HepG2 (cell line): ENCODE results near the gene TUBGCP6. TPM values are rescaled to one million over a fixed set of nuclear protein-coding genes. Genes with fewer than 3 reads are reported as not detected.

ENCODE experiments used
- ATAC-seq: fragments of 200-7000 bp; cut with Tn5 transposase; 3 replicates; pipeline ENCODE4 v1.9.1; 2020; ENCODE audit warnings: mild to moderate bottlenecking, moderate library complexity
- BruUV-seq: library from RNA; stranded (reverse); fragments of 400-500 nt; replicated peaks from 2 replicates; lab custom pipeline; 2021; lab: Mats Ljungman, UMichigan
- CTCF ChIA-PET: fragments of 300-600 bp; formaldehyde crosslinking; extraction: SDS; loops from one replicate; lab custom pipeline; 2021; ENCODE audit warnings: low total read pairs, inconsistent platforms, low intra/inter-chr PET ratio; lab: Yijun Ruan, JAX
- POLR2A ChIA-PET: fragments of 350-600 bp; sonication (Branson Sonifier 250); formaldehyde crosslinking; loops from one replicate; lab custom pipeline; 2020; ENCODE audit warnings: antibody characterized with exemption, inconsistent platforms; lab: Yijun Ruan, JAX
- DNase-seq: peaks from one replicate; pipeline ENCODE4 v3.0.0-alpha.2; 2015; ENCODE audit warnings: low spot score
- FAIRE-seq: peaks from 3 replicates; lab custom pipeline; 2011; peaks lifted over from hg19 to GRCh38; lab: Jason Lieb, UNC
- H2AFZ ChIP-seq: one replicate; pipeline ENCODE4 v1.6.1; 2011; ENCODE audit warnings: low read length, inconsistent platforms
- H3K27ac ChIP-seq: fragments of 300-600 bp; 3 replicates; pipeline ENCODE4 v1.8.0; 2011; ENCODE audit warnings: mixed run types, mild to moderate bottlenecking, mixed read lengths, low read length, inconsistent platforms; ENCODE audit not compliant: insufficient read depth; ENCODE audit errors: extremely low read length
- H3K27me3 ChIP-seq, 2 experiments: fragments of 200-600 bp in 1 of 2; 2 replicates in 1 of 2; 3 replicates in 1 of 2; pipeline versions ENCODE4 v1.6.0 to v1.8.0; 2011; ENCODE audit warnings: low read length in 2 of 2, mild to moderate bottlenecking in 2 of 2, moderate library complexity in 2 of 2, inconsistent platforms in 1 of 2; ENCODE audit not compliant: insufficient read depth in 2 of 2, control insufficient read depth in 1 of 2
- H3K36me3 ChIP-seq, 2 experiments: fragments of 200-600 bp in 1 of 2; replicated peaks in 1 of 2; 2 replicates in 1 of 2; 3 replicates in 1 of 2; pipeline versions ENCODE4 v1.5.1 to v1.8.0; 2011; ENCODE audit warnings: low read length in 2 of 2, inconsistent platforms in 1 of 2; ENCODE audit not compliant: insufficient read depth in 2 of 2, control insufficient read depth in 1 of 2
- H3K4me1 ChIP-seq: 2 replicates; pipeline ENCODE4 v1.5.1; 2012; ENCODE audit warnings: low read length, inconsistent platforms; ENCODE audit not compliant: insufficient read depth
- H3K4me2 ChIP-seq: 2 replicates; pipeline ENCODE4 v1.6.0; 2011; ENCODE audit warnings: low read depth, low read length, inconsistent platforms
- H3K4me3 ChIP-seq, 3 experiments: fragments of 200-600 bp in 1 of 3; sonication (generic), shearing (Covaris generic) in 1 of 3; replicated peaks in 1 of 3; 2 replicates each; pipeline ENCODE4 v1.5.1; 2011 to 2016; ENCODE audit warnings: low read length in 3 of 3, inconsistent platforms in 2 of 3, low read depth in 2 of 3, mild to moderate bottlenecking in 2 of 3, control low read depth in 1 of 3, mixed read lengths in 1 of 3; ENCODE audit not compliant: insufficient read depth in 1 of 3
- H3K79me2 ChIP-seq: one replicate; pipeline ENCODE4 v1.6.1; 2011; ENCODE audit warnings: low read length, inconsistent platforms; ENCODE audit not compliant: insufficient read depth
- H3K9ac ChIP-seq: 2 replicates; pipeline ENCODE4 v1.6.0; 2011; ENCODE audit warnings: mild to moderate bottlenecking, low read depth, low read length, inconsistent platforms; ENCODE audit not compliant: insufficient read depth
- H3K9me3 ChIP-seq: 2 replicates; pipeline ENCODE4 v1.5.1; 2012; ENCODE audit warnings: mild to moderate bottlenecking, low read length
- H4K20me1 ChIP-seq: 2 replicates; pipeline ENCODE4 v1.6.0; 2011; ENCODE audit warnings: inconsistent platforms, mild to moderate bottlenecking, low read length, moderate library complexity; ENCODE audit not compliant: insufficient read depth
- GMEB1 ChIP-seq: sonication (generic); formaldehyde crosslinking; IDR thresholded peaks from 2 replicates; pipeline ENCODE4 v1.5.1; 2020; ENCODE audit warnings: missing genetic modification reagents, mild to moderate bottlenecking, borderline replicate concordance
- IKZF1 ChIP-seq: fragments of 450-650 bp; IDR thresholded peaks from 2 replicates; pipeline ENCODE4 v1.7.1; 2016
- KMT2B ChIP-seq: IDR thresholded peaks from 2 replicates; pipeline ENCODE4 v1.6.1; 2016; ENCODE audit warnings: missing genetic modification reagents, missing compliant biosample characterization
- MIXL1 ChIP-seq: IDR thresholded peaks from 2 replicates; pipeline ENCODE4 v1.6.1; 2016
- MYC ChIP-seq: sonication (generic); formaldehyde crosslinking; IDR thresholded peaks from 2 replicates; pipeline ENCODE4 v1.9.0; 2021; ENCODE audit warnings: missing genetic modification reagents, borderline replicate concordance
- ONECUT2 ChIP-seq: sonication (generic); formaldehyde crosslinking; IDR thresholded peaks from 2 replicates; pipeline ENCODE4 v1.4.0; 2020; ENCODE audit warnings: missing genetic modification reagents
- RBAK ChIP-seq: sonication (generic); formaldehyde crosslinking; IDR thresholded peaks from 2 replicates; pipeline ENCODE4 v1.5.1; 2020; ENCODE audit warnings: mild to moderate bottlenecking, missing genetic modification reagents
- SIX4 ChIP-seq: sonication (generic); formaldehyde crosslinking; IDR thresholded peaks from 2 replicates; pipeline ENCODE4 v1.4.0; 2020; ENCODE audit warnings: missing genetic modification reagents
- TFE3 ChIP-seq: IDR thresholded peaks from 2 replicates; pipeline ENCODE4 v1.6.1; 2016
- YY1 ChIP-seq: IDR thresholded peaks from 2 replicates; pipeline ENCODE4 v1.6.1; 2011; ENCODE audit warnings: low read length, low read depth, moderate library complexity, mild to moderate bottlenecking; ENCODE audit not compliant: insufficient read depth, insufficient replicate concordance
- ZBTB1 ChIP-seq: sonication (generic); formaldehyde crosslinking; IDR thresholded peaks from 2 replicates; pipeline ENCODE4 v1.4.0; 2020; ENCODE audit warnings: missing genetic modification reagents, borderline replicate concordance
- ZBTB21 ChIP-seq: sonication (generic); formaldehyde crosslinking; IDR thresholded peaks from 2 replicates; pipeline ENCODE4 v1.4.0; 2020; ENCODE audit warnings: missing genetic modification reagents
- ZGPAT ChIP-seq: IDR thresholded peaks from 2 replicates; pipeline ENCODE4 v1.6.1; 2016; ENCODE audit warnings: mild to moderate bottlenecking
- ZNF264 ChIP-seq: sonication (generic); formaldehyde crosslinking; IDR thresholded peaks from 2 replicates; pipeline ENCODE4 v1.4.0; 2020; ENCODE audit warnings: missing genetic modification reagents
- ZNF30 ChIP-seq: sonication (generic); formaldehyde crosslinking; IDR thresholded peaks from 2 replicates; pipeline ENCODE4 v1.5.0; 2020; ENCODE audit warnings: mild to moderate bottlenecking, missing genetic modification reagents
- ZNF468 ChIP-seq: sonication (generic); formaldehyde crosslinking; IDR thresholded peaks from 2 replicates; pipeline ENCODE4 v1.8.0; 2022; ENCODE audit warnings: mild to moderate bottlenecking, moderate library complexity, missing genetic modification reagents
- ZNF572 ChIP-seq: sonication (generic); formaldehyde crosslinking; IDR thresholded peaks from 2 replicates; pipeline ENCODE4 v1.5.1; 2020; ENCODE audit warnings: mild to moderate bottlenecking, missing genetic modification reagents
- WGBS: methylation state at CpG from one replicate; pipeline ENCODE4 v1.1.6; 2017; ENCODE audit warnings: low lambda C conversion rate; 5-methylcytosine and 5-hydroxymethylcytosine counted together
- in situ Hi-C: cut with HindIII; loops from 2 replicates; pipeline ENCODE4 v1.10.0; 2017; ENCODE audit warnings: low pct_unique_long_range_greater_than_20kb; ENCODE audit not compliant: extremely low pct_ligation_motif_present
- intact Hi-C: fragments of 100-400 bp; cut with micrococcal nuclease; formaldehyde crosslinking; loops from one replicate; pipeline ENCODE4 v1.10.0; 2022; ENCODE audit not compliant: unreplicated experiment
- polyA plus RNA-seq, 8 experiments: library from polyadenylated mRNA; depleted of rRNA in 3 of 8; stranded (reverse) in 7 of 8; unstranded in 1 of 8; fragments of >200 nt; fragmentation: Illumina TruSeq in 4 of 8; extraction: Trizol in 4 of 8; gene quantifications; 2 replicates each; pipeline versions ENCODE4 v1.2.1 to v1.2.3, GENCODE V29; 2011 to 2016; ENCODE audit warnings: low read depth in 4 of 8, missing spikeins in 1 of 8, mixed read lengths in 1 of 8; ENCODE audit not compliant: insufficient read depth in 1 of 8
- total RNA-seq, 5 experiments: library from RNA; depleted of rRNA; stranded (reverse); fragments of >200 nt; fragmentation: Illumina TruSeq; extraction: Trizol; gene quantifications; 2 replicates each; pipeline ENCODE4 v1.2.3, GENCODE V29; 2016; ENCODE audit warnings: low read depth in 1 of 5
- TF ChIP-seq, protein P1 (sequence below): IDR thresholded peaks from 2 replicates; pipeline ENCODE4 v1.6.1; 2012; ENCODE audit warnings: inconsistent platforms
- TF ChIP-seq, protein P2 (sequence below): sonication (generic); formaldehyde crosslinking; IDR thresholded peaks from 2 replicates; pipeline ENCODE4 v1.9.0; 2022; ENCODE audit warnings: missing genetic modification reagents, mild to moderate bottlenecking, borderline replicate concordance

Gene TUBGCP6
- total and polyA plus RNA-seq, 2 of the 13 experiments (the other 11 are each of a cell fraction or from before 2014, with no cell fraction given): 14.6 to 15.7 TPM

DNA sequence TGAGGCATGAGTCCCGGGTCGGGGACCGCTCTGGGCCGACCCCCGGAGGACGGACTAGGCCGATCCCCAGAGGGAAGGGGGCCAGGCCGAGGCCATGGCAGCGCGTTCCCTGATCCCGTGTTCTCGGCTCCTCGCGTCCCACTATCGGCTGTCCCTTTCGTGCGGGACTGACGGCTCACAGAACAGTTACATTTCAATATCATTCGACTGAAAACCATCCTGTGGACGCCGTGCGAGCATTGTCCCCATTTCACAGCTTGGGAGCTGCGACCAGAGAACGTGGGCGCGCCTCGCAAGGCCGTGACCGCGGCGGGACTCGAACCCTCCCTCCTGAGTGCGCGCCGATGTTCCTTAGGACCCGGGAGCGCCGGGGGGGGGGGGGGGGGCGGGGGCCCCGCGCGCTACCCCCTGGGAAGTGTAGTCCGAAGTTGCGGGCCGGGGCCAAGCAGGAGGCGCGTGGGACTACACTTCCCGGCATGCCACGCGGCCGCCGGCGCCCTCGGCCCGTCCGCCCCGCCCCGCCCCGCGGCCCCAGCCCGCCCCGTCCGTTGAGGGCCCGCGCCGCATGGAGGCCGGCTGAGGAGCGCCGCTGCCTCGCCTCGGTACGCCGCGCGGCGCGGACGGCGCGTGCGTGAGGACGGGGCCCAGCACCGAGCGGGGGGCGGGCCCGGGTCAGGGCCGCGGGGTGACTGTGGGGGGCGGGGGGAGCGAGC, 59.3 kb downstream of the TUBGCP6 start, which contains the start of gene TRABD:
Gene TRABD, plus strand, starts transcription at position 539 of the 713 bp plus-strand sequence. CDS start 7,148 bp downstream, outside the sequence.
- H2AFZ ChIP-seq: no peak within 1 kb of the TSS
- no peaks in the 10 kb centered on the region; a peak in 1 of 5 replicates for H3K27me3 ChIP-seq
- H3K79me2 ChIP-seq: peaks cover 16% of the 10 kb centered on the region
- peak within 1 kb of the TSS; percentile 86 for H3K4me2 ChIP-seq
- intact Hi-C loops (no loop called here), in situ Hi-C loops (no loop called here)
- ATAC-seq (peak; percentile 63), DNase-seq (peak; percentile 72), FAIRE-seq (no peak)
- CTCF ChIA-PET: no interaction called here
- peak within 1 kb of the TSS; percentile 82 for H3K9ac ChIP-seq
- H3K4me1 ChIP-seq: peaks cover 34% of the 10 kb centered on the region
- peak within 1 kb of the TSS; percentile 40 for H3K27ac ChIP-seq
- POLR2A ChIA-PET: no interaction called here
- no TSS peak for BruUV-seq
- H3K36me3 ChIP-seq: 0 out of 5 replicates have a peak, but pooled peaks cover 0 to 3% of the 10 kb centered on the region in 2 experiments
- no peaks in the 10 kb centered on the region for H3K9me3 ChIP-seq
- peak within 1 kb of the TSS; percentile 68 to 88 (median 84) for H3K4me3 ChIP-seq
- WGBS: 75% methylated on average over 7 of the region's 90 CpGs
- H4K20me1 ChIP-seq: peaks cover 2% of the 10 kb centered on the region; the same call in 1 of the 2 replicates
- TF ChIP-seq ZBTB1 (CRISPR knock-in tag): no peak
- no peak for TF ChIP-seq SIX4
- no peak for TF ChIP-seq ONECUT2
- no peak for TF ChIP-seq GMEB1 (CRISPR knock-in tag)
- TF ChIP-seq MIXL1: no peak
- TF ChIP-seq MYC (CRISPR knock-in tag): peak; percentile 51; the same call in 1 of the 2 replicates
- TF ChIP-seq, protein P1, sequence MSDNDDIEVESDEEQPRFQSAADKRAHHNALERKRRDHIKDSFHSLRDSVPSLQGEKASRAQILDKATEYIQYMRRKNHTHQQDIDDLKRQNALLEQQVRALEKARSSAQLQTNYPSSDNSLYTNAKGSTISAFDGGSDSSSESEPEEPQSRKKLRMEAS: peak; percentile 63; the same call in 1 of the 2 replicates
- TF ChIP-seq ZNF468 (CRISPR knock-in tag): peak; percentile 59; the same call in 1 of the 2 replicates
- no peak for TF ChIP-seq ZBTB21
- peak; percentile 30; the same call in 1 of the 2 replicates for TF ChIP-seq ZGPAT (CRISPR knock-in tag)
- peak; percentile 39 for TF ChIP-seq YY1
- no peak for TF ChIP-seq ZNF264 (CRISPR knock-in tag)
- TF ChIP-seq, protein P2, sequence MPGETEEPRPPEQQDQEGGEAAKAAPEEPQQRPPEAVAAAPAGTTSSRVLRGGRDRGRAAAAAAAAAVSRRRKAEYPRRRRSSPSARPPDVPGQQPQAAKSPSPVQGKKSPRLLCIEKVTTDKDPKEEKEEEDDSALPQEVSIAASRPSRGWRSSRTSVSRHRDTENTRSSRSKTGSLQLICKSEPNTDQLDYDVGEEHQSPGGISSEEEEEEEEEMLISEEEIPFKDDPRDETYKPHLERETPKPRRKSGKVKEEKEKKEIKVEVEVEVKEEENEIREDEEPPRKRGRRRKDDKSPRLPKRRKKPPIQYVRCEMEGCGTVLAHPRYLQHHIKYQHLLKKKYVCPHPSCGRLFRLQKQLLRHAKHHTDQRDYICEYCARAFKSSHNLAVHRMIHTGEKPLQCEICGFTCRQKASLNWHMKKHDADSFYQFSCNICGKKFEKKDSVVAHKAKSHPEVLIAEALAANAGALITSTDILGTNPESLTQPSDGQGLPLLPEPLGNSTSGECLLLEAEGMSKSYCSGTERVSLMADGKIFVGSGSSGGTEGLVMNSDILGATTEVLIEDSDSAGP: peak; percentile 48; the same call in 1 of the 2 replicates
- no peak for TF ChIP-seq KMT2B
- TF ChIP-seq IKZF1: no peak
- no peak for TF ChIP-seq RBAK
- TF ChIP-seq ZNF30 (CRISPR knock-in tag): no peak
- no peak for TF ChIP-seq TFE3 (CRISPR knock-in tag)
- TF ChIP-seq ZNF572 (CRISPR knock-in tag): no peak
